SHP77 treated with DMSO at 0.1 percent for 48 hours (cell line): ENCODE measurements around the gene SIGLEC10.
"Not testable (repeated sequence)": the region's sequence is repeated elsewhere in the genome, so short reads cannot be mapped to it uniquely, and the experiment has no call there.

Experiments
- DNase-seq: peaks from one replicate; lab custom pipeline; 2025; lab: John Stamatoyannopoulos, UW

Gene SIGLEC10, protein sequence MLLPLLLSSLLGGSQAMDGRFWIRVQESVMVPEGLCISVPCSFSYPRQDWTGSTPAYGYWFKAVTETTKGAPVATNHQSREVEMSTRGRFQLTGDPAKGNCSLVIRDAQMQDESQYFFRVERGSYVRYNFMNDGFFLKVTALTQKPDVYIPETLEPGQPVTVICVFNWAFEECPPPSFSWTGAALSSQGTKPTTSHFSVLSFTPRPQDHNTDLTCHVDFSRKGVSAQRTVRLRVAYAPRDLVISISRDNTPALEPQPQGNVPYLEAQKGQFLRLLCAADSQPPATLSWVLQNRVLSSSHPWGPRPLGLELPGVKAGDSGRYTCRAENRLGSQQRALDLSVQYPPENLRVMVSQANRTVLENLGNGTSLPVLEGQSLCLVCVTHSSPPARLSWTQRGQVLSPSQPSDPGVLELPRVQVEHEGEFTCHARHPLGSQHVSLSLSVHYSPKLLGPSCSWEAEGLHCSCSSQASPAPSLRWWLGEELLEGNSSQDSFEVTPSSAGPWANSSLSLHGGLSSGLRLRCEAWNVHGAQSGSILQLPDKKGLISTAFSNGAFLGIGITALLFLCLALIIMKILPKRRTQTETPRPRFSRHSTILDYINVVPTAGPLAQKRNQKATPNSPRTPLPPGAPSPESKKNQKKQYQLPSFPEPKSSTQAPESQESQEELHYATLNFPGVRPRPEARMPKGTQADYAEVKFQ

DNA sequence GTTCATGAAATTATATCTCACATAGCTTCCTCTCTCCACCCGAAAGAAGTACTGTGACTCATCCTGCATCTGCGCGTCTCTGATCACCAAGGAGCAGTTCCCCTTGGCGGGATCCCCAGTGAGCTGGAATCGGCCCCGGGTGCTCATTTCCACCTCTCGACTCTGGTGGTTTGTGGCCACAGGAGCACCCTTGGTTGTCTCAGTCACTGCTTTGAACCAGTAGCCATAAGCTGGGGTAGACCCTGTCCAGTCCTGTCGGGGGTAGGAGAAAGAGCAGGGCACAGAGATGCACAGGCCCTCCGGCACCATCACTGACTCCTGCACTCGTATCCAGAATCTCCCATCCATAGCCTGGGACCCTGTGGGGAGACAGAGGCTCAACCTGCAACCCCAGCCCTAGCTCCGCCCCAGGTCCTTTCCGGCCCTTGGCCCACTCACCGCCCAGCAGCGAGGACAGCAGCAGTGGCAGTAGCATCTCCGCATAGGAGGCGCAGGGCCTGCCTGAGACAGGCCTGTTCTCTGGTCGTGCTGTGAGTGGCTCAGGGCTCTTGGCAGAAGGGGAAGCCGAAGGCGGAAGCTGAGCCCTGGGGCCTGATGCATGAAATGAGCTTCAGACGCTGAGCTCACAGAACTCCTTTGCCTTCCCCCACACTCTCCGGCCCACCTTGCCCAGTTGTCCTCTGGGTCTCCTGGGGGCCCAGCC lies at the start of gene SIGLEC10:
Gene SIGLEC10, minus strand, starts transcription at position 536 of the 703 bp plus-strand sequence. Its CDS starts 61 bp downstream, at position 475.
- no peak for DNase-seq

DNA sequence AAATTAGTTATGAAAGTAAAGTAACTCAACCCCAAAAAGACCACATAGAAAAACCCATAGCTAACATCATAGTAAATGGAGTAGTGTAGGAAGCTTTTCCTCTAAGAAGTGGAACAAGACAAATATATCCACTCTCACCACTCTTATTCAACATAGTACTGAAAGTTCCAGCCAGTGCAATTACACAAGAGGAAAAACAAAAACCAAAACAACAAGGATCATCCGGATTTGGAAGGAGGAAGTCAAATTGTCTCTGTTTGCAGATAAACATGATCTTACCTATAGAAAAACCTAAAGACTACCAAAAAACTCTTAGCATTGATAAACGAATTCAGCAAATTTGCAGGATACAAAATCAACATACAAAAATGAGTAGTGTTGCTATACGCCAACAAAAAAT lies 49.3 kb upstream of the SIGLEC10 start:
- no peak for DNase-seq

DNA sequence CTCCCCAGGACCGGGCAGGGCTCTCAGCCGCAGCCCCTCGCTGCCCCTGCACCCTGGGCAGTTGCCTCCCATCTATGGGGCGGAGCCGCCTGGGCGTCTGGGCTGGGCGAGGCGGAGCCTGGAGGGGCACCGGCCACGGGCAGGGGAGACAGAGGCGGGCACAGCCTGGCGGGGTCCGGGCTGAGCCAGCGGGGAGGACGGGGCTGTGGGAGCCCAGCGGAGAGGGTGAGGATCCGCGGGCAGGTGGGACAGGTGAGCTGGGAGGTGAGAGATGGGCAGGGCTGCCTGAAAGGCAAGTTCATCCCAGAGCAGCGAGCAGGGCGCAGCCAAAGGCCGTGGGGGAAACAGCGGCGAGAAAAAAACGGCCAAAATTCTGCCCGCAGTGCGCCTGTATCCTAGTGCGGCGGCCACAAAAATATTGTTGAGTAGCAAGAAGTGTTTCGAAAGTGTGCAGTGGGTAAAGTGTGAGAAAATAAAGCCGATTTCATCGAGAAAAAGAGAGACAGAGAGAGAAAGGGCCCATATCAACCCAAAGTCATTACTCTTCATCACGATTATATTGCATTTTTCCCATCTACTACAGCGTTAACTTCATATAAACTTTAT lies 46.6 kb upstream of the SIGLEC10 start:
- not testable (repeated sequence) for DNase-seq

DNA sequence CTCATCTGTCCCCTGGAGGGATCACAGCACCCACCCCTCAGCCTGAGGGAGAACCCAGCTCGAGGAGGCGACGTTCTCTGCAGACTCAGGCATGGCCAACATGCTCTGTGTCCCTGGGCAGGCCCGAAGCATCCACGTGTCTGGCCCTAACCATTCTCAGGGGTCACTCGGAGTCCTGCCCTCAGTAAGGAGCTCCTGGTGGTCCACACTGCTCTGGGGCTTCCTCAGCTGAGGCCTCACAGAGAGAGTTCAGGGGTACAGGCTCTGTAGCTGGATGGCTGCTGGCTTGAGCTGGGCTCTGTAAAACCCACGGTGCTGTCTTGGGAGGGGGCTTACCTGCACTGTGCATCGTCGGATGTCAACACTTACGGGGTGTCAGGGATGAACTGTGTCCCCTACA lies 45.2 kb upstream of the SIGLEC10 start:
- no peak for DNase-seq

DNA sequence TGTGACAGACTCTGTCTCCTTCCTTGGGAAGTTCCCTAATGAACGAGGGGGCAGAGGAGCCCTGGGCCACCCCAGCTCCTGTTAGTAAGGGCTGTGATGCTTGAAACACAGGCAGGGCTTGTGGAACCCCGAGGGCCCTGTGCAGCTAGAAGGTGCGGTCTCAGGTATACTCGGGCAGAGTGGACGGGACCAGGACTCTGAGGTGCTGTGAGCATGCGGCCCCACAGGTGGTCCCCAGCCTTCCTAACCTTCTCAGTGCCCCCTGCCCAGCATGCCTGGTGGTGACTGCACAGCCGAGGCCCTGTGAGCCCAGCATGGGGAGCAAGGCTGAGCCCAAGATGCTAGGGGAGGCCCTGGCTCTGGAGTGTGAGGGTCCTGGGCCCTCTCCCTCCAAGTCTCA lies 44.8 kb upstream of the SIGLEC10 start:
- no peak for DNase-seq

DNA sequence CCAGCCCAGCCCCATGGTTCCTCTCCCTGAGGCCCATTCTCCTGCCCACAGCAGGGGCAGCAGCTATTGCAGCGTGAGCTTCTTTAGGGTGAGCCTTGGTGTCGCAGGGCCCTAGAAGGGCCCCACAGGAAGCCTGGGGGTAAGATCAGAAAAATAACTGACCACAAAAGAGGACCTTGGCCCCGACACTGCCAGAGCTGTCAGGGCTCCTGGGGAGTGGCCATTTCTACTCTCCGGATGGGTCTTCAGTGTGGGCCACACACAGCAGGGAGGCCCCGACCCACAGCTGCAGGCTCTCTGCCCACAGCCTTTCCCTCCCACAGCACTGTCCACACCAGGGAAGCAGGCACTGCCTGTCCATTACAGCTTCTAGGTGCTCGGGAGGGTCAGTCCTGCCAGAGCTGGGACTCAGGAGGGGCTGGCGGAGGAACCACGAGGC lies 44.3 kb upstream of the SIGLEC10 start:
- DNase-seq, result no peak

DNA sequence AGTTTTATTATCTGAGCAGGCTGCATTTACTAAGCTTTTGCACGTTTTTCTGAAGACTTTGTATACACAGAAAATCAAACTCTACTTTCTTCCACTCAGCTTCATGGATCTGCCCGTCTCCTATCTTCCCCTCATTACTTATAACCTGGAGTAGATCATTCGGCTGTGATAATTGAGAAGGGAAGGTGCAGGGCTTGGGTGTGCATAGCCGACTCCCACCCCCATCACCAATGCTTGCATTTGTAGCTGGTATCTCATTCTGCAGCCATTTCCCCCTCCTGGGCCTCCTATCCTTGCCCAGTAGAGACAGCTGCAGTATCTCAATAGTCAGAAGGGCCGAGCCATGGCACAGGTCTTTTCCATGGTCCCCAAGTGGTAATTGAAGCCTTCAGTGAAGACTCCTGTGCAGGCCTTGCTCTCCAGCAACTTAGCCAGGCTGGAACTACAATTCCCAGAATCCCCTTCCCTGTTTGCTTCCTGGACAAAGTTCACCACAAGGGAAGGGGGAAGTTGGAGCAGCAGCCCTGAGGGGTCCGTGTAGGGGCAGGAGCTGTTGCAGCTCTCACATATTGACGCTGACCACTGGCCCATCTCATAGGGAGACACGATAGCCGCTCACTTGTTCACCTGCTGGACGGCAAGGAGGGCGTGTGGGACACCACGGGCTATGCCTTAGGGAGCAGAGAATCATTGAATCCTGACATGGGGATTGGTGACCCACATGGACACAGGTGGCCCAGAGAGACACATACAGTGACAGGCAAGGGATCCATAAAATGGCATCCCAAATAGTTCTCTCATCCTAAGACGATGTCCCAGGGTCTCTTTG lies 42.9 kb upstream of the SIGLEC10 start:
- no peak for DNase-seq

DNA sequence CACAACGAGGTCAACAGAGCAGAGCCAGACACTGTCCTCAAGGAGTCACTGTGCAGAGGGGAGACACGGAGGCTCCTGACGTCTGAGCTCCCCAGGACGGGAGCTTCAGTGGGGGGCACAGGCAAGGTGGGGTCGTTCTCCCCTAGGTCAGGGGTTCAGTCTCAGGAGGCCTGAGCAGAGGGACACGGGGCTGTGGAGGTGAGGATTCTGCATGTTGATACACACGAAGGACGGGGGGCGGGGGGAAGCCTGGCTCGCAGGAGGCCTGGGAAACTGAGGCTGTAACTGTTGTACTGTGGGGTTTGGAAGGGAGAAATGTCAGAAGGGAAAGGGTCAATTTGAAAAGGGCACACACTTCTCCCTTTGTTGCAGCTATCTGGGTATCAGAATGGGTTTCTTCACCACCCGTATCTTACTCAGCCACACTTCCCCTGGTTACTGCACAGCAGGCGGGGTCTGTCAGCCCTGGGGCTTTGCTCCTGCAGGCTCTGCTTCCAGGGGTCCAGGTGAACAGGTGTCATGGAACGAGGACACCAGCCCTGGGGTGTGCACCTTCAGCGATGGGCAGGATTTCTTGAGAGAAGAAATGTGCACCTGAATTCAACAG lies 41.6 kb upstream of the SIGLEC10 start:
- no peak for DNase-seq

DNA sequence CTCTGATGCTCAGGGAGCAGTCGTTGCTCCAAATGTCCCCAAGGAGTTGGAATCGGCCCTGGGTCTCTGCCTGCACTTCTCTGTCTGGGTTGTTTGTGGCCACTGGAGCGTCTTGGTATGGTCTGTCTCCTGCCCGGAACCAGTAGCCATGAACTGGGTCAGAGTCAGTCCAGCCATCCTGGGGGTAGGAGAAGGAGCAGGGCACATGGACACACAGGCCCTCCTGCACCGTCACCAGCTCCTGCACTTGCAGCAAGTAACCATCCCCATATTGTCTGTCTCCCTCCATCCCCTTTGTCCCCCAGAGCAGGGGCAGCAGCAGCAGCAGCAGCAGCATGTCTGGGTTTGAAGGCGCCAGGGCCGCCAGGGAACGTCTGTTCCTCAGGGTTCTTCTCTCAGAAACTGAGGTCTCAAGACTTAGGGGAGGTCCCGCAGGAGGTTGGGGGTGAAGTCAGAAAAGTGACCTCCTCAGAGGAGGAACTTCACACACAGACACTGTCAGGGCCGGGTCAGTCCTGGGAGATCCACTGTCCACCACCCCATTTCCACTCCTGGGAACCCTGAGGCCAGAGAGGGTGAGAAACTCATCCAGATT lies 40.7 kb upstream of the SIGLEC10 start, which contains the start of gene SIGLEC8:
Gene SIGLEC8, minus strand, starts transcription at position 404 of the 595 bp plus-strand sequence. Its CDS starts 67 bp downstream, at position 337.
- DNase-seq, result no peak

DNA sequence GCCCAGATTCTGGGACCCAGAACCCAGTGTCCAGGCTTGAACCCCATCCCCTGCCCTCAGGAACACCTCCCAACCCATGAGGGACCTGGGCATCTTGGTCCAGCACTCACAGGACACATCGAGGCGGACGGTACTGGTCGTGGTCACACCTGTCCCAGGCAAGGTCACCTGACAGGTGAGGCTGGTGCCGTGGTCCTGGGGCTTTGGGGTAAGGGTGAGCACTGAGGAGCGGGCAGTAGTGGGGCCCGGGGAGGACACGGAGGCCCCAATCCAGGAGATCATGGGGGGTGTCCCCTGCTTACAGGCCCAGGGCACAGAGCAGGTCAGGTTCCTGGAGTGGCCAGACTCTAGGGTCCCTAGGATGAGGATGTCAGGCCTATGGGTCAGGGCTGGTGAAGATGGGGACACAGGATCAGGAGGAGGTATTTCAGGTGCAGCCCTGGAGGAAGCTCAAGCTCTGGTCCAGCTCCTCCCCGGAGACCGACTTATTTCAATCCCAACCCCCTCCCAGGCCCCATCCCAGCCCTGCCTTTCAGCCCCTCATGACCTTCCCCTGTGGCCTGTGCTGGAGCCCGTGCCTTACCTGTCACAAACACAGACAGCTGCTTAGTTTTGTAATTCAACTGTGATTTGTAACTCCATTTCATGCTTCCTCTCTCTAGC lies 40.0 kb upstream of the SIGLEC10 start:
- DNase-seq, result no peak

DNA sequence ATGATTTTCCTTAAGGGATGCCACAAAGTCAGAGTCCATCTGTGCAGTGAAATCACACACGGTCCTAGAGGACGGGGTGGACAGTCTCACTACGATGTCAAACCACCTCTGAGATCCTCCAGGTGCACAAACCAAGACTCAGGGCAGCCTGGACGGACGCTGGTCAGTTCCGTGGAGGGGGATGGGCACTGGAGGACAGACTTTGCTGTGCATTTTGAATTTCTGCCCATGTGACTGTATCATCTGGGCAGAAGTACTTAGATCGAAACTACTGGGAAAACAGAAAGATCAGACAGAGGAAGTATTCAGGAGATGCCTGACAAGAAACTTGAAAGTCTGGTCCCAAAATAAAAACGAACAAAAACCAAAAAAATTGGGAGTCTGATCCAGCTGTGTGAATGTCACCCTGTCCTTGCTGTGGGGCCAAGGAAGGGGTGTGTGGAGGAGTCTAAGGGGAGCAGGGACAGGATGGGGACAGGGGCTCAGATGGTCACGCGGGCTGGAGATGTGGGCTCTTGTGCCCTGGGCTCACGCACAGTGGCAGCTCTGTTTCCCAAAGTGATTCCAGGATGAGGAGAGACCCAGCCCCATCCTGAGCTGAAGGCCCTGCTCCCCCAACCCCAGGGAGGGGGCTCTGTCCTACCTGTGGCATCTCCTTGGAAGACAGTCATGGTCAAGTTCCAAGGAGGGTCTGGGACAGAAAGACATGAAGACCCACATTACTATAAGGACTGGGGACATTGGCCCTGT lies 39.3 kb upstream of the SIGLEC10 start:
- no peak for DNase-seq

DNA sequence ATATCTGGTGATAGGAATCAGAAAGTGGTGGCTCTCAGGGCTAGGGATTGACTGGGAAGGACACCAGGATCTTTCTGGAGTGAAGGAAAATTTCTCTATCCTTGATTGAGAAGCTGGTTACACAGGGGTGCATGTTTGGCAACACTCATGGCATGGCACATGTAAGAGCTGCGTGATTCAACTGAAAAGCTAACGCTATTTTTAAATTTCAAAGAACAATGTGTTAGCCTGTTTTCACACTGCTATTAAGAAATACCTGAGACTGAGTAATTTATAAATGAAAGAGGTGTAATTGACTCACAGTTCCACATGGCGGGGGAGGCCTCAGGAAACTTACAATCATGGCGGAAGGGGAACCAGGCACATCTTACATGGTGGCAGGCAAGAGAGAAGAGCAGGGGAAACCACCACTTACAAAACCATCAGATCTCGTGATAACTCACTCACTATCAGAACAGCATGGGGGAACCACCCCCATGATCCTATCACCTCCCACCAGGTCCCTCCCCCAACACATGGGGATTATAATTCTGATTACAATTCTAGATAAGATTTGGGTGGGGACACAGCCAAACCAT lies 33.4 kb upstream of the SIGLEC10 start:
- DNase-seq, result no peak

DNA sequence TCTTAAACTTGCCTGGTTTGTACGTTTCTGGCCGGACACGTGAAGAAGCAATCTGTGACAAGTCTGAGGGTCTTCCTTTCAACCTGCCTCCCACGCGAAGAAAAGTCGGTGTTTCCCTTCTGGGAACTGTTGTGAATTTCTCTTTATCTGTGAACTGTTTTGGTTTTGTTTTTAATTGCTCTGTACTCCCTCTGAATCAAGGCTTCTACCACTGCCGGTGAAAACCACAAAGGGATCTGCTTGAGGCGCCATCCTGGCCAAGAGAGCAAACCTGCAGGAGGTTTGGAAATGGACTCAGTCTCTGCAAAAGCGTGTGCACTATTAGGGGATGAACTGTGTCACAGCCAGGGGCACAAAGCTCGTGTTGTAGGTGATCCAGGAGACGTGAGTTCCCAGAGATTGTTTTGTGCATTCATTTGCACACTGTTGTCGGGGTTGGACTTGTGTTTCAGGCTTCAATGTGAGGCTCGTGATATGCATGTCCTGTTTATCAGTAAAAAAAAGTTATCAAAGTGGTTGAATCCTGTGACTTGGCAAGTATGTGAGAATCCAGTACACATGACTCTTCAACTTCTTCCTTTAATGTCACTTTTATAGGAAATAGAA lies 31.1 kb upstream of the SIGLEC10 start:
- no peak for DNase-seq

DNA sequence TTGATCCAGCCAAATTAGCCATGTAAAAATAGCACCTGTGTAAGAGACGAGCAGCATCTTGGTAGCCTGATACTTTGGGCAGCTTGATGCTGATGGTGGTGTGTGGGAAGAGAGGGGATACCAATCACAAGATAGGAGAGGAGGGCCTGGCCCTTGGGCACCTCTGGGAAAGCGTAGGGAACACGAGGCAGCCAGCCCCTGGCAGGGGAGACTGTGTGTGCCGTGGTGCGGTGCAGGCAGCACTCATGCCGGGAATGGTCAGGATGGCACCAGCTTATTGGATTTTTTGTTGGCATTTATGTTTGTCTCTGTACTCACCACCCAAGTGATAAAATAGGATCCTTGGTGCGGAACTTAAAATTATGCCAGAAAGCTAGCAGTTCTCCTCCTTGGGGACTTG lies 30.6 kb upstream of the SIGLEC10 start:
- DNase-seq, result no peak

DNA sequence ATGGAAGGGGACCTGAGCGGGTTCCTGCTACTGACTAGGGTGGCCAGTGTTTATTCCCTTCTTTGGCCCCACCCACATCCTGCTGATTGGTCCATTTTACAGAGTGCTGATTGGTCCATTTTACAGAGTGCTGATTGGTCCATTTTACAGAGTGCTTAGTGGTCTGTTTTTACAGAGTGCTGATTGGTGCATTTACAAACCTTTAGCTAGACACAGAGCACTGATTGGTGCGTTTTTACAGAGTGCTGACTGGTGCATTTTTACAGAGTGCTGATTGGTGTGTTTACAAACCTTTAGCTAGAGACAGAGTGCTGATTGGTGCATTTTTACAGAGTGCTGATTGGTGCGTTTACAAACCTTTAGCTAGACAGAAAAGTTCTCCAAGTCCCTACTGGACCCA lies 30.1 kb upstream of the SIGLEC10 start:
- DNase-seq, result not testable (repeated sequence)

DNA sequence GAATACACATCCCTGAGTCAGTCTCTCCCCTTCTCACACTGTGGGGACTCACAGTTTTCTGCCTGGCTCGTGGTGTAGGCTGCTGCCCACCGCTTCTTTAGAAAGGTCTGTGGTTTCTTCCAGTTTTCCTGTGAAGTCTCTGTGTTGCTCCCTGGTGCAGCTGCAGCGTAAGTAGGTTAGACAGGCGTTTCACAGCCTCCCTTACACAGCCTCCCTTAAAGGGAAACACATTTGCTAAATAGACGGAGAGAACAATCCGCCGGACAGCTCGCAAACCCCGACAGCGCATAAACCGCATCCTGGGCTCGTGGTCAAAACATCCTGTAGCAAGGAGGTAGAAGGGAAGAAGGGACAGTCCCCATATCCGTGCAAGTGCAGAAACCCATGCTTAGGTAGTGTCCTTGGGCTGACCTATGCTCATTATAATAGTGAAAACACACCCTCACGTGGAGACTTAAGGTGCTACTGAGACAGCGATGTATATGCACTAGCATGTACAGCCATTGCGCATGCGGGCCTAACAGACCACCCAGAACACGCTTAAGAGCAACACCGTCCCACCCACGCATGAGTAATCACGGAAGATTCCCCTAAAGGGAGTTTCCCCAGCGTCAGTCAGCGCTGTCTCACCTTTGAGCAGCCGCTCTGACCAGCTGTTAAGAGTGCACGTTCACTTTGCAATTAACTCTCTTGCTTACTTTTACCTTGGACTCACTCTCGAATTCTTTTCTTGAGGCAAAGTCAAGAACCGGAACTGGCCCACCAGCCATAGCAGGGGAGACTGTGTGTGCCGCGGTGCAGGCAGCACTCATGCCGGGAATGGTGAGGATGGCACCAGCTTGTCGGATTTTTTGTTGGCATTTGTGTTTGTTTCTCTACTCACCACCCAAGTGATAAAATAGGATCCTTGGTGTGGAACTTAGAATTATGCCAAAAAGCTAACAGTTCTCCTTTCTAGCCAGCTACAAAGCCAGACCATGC lies 24.3 kb upstream of the SIGLEC10 start:
- DNase-seq, result no peak

DNA sequence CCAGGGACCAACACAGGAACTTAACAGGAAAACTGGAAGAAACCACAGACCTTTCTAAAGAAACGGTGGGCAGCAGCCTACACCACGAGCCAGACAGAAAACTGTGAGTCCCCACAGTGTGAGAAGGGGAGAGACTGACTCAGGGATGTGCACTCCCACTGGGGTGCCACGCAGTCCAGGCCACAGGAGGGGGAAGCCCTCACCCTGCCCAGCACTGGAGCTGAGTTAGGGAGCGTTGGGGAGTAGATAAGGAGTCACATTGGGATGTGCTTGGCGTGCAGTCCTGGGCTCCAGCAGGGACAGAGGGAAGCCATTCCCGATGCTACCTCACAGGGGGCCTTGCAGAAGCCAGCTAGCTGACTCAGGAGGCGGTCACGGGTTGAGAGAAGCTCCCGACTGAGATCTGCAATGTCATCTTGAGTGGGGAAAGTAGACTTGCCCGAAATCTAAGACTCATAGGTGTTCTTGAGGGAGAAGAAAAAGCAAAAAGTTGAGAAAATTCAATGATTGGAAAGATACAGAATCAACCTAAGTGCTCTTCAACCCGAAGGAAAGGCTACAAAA lies 23.5 kb upstream of the SIGLEC10 start:
- no peak for DNase-seq
